K562 (cell line): ENCODE data around the gene HOXA13.

ENCODE experiments used
- CHD2 ChIP-seq: IDR thresholded peaks from 2 replicates; pipeline ENCODE4 v1.6.1; 2011; ENCODE audit warnings: low read depth, low read length
- SMARCE1 ChIP-seq: fragments of 450-650 bp; IDR thresholded peaks from 2 replicates; pipeline ENCODE4 v1.7.1; 2016; ENCODE audit warnings: mild to moderate bottlenecking
- ZNF217 ChIP-seq: sonication (generic); formaldehyde crosslinking; IDR thresholded peaks from 2 replicates; pipeline ENCODE4 v1.8.0; 2022; ENCODE audit warnings: mild to moderate bottlenecking, missing genetic modification reagents
- TF ChIP-seq, protein P1 (sequence below): IDR thresholded peaks from 3 replicates; pipeline ENCODE4 v1.6.1; 2011; ENCODE audit warnings: borderline replicate concordance, mild to moderate bottlenecking, moderate library complexity; ENCODE audit not compliant: insufficient read length; ENCODE audit errors: extremely low read depth
- TF ChIP-seq, protein P2 (sequence below), 2 experiments: fragments of 450-650 bp in 1 of 2; sonication (generic) in 1 of 2; formaldehyde crosslinking in 1 of 2; IDR thresholded peaks; 2 replicates each; pipeline versions ENCODE4 v1.7.1 to v1.9.0; 2016 to 2022; ENCODE audit warnings: inconsistent platforms in 1 of 2, mild to moderate bottlenecking in 1 of 2, missing genetic modification reagents in 1 of 2

DNA sequence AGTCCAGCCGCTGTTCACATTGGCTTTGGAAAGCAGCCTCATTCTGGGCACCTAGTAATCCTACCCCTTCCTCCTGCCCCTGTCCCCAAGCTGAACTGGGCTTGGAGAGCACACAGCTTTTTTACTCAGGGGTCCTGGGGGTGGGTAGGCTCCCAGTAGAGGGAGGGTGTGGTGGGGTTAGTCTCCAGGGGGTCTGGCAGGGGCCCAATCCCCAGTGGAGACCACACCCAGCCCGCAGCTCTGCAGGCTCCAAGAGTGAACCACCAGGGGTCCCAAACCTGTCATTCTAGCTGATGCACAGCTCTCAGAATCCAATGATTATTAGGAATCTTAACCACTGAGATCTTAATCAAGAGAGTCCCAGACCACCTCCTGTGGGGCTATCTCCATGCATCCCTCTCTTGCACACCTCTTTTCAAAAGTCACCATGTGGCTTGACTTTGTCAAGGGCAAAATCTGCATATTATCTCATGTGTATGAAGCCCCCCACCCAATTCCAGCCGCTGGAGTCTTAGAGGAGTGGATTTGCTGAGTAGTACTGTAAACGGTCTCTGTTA is 17.5 kb downstream of the HOXA13 start:
- no peak for TF ChIP-seq SMARCE1
- TF ChIP-seq, protein P1, sequence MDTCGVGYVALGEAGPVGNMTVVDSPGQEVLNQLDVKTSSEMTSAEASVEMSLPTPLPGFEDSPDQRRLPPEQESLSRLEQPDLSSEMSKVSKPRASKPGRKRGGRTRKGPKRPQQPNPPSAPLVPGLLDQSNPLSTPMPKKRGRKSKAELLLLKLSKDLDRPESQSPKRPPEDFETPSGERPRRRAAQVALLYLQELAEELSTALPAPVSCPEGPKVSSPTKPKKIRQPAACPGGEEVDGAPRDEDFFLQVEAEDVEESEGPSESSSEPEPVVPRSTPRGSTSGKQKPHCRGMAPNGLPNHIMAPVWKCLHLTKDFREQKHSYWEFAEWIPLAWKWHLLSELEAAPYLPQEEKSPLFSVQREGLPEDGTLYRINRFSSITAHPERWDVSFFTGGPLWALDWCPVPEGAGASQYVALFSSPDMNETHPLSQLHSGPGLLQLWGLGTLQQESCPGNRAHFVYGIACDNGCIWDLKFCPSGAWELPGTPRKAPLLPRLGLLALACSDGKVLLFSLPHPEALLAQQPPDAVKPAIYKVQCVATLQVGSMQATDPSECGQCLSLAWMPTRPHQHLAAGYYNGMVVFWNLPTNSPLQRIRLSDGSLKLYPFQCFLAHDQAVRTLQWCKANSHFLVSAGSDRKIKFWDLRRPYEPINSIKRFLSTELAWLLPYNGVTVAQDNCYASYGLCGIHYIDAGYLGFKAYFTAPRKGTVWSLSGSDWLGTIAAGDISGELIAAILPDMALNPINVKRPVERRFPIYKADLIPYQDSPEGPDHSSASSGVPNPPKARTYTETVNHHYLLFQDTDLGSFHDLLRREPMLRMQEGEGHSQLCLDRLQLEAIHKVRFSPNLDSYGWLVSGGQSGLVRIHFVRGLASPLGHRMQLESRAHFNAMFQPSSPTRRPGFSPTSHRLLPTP, result no peak
- TF ChIP-seq, protein P2, sequence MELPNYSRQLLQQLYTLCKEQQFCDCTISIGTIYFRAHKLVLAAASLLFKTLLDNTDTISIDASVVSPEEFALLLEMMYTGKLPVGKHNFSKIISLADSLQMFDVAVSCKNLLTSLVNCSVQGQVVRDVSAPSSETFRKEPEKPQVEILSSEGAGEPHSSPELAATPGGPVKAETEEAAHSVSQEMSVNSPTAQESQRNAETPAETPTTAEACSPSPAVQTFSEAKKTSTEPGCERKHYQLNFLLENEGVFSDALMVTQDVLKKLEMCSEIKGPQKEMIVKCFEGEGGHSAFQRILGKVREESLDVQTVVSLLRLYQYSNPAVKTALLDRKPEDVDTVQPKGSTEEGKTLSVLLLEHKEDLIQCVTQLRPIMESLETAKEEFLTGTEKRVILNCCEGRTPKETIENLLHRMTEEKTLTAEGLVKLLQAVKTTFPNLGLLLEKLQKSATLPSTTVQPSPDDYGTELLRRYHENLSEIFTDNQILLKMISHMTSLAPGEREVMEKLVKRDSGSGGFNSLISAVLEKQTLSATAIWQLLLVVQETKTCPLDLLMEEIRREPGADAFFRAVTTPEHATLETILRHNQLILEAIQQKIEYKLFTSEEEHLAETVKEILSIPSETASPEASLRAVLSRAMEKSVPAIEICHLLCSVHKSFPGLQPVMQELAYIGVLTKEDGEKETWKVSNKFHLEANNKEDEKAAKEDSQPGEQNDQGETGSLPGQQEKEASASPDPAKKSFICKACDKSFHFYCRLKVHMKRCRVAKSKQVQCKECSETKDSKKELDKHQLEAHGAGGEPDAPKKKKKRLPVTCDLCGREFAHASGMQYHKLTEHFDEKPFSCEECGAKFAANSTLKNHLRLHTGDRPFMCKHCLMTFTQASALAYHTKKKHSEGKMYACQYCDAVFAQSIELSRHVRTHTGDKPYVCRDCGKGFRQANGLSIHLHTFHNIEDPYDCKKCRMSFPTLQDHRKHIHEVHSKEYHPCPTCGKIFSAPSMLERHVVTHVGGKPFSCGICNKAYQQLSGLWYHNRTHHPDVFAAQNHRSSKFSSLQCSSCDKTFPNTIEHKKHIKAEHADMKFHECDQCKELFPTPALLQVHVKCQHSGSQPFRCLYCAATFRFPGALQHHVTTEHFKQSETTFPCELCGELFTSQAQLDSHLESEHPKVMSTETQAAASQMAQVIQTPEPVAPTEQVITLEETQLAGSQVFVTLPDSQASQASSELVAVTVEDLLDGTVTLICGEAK (IDR thresholded peaks at IDR 0.05), result no peak
- TF ChIP-seq, protein P2 (CRISPR knock-in tag; IDR thresholded peaks at IDR 0.05), result no peak
- no peak for TF ChIP-seq ZNF217 (CRISPR knock-in tag)
- TF ChIP-seq CHD2, result no peak
